H1 (cell line): Measurements from ENCODE around the gene RGS21. TPM values are rescaled to one million over a fixed set of nuclear protein-coding genes. Genes with fewer than 3 reads are reported as not detected.

Source experiments
- polyA plus RNA-seq, 7 experiments: library from polyadenylated mRNA; depleted of rRNA in 3 of 7; stranded (reverse) in 5 of 7; unstranded in 2 of 7; fragments of >200 nt in 5 of 7; fragments of 200-250 nt in 2 of 7; gene quantifications; 1 replicate in 5 of 7; 2 replicates in 1 of 7; 4 replicates in 1 of 7; pipeline versions ENCODE4 v1.2.1 to v1.2.3, GENCODE V29; 2011 to 2013; ENCODE audit warnings: missing spikeins in 2 of 7, mixed read lengths in 2 of 7
- total RNA-seq: library from RNA; stranded (reverse); fragmentation: NEBNext Ultra II Directional; extraction: Animal tissue kit (Norgen Biotek cat#: 25700); gene quantifications from 2 replicates; pipeline ENCODE4 v1.2.1, GENCODE V29; 2021

Gene RGS21
- total and polyA plus RNA-seq, 2 of the 8 experiments (the other 6 are each of a cell fraction or from before 2014, with no cell fraction given) = not detected

Other genes with a start within 250 kb of the RGS21 start
- not detected in 2 replicates for gene RGS18, start 158.5 kb upstream of the RGS21 start, total RNA-seq
- gene RGS18, start 158.5 kb upstream of the RGS21 start, polyA plus RNA-seq (2011; rRNA removed) = not detected in 2 replicates